A673 (cell line): ENCODE measurements around the gene KIAA1586.

Experiments used
- EZH2 ChIP-seq: fragments of 200-600 bp; sonication (generic); IDR thresholded peaks from 2 replicates; pipeline ENCODE4 v1.6.1; 2017; ENCODE audit warnings: borderline replicate concordance, low read depth, mild to moderate bottlenecking, mixed read lengths, antibody characterized with exemption, low read length; ENCODE audit not compliant: poor library complexity, severe bottlenecking
- TF ChIP-seq, protein P1 (sequence below): fragments of 300-800, 200-600 bp; sonication (generic); conservative IDR thresholded peaks from 2 replicates; pipeline ENCODE4 v1.5.1; 2017; ENCODE audit warnings: low read depth, mild to moderate bottlenecking, antibody characterized with exemption, low read length, moderate library complexity, mixed read lengths

DNA sequence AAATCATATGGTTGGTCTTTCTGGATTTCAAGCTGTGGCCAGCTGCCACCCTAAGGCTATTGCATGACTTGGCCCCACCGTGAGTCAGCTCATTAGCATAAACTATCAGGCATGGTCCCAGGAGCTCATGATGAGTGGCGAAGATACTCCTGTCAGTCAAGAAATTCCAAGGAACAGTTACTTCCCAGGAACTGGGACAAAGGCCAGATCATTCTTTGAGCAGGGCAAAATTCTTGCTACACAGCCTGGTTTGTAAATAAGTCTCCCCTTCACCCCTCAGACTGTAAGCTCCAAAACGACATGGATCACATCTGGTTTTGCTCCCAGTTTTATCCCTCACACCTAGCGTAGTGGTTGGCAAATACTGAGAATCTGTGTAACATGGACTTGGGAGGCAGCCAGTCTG, 33.0 kb upstream of the KIAA1586 start:
- TF ChIP-seq, protein P1, sequence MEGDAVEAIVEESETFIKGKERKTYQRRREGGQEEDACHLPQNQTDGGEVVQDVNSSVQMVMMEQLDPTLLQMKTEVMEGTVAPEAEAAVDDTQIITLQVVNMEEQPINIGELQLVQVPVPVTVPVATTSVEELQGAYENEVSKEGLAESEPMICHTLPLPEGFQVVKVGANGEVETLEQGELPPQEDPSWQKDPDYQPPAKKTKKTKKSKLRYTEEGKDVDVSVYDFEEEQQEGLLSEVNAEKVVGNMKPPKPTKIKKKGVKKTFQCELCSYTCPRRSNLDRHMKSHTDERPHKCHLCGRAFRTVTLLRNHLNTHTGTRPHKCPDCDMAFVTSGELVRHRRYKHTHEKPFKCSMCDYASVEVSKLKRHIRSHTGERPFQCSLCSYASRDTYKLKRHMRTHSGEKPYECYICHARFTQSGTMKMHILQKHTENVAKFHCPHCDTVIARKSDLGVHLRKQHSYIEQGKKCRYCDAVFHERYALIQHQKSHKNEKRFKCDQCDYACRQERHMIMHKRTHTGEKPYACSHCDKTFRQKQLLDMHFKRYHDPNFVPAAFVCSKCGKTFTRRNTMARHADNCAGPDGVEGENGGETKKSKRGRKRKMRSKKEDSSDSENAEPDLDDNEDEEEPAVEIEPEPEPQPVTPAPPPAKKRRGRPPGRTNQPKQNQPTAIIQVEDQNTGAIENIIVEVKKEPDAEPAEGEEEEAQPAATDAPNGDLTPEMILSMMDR: no peak
- no peak for TF ChIP-seq EZH2
